HCT116 (cell line): ENCODE data around the gene HOXB13. TPM values are rescaled to one million over a fixed set of nuclear protein-coding genes. Genes with fewer than 3 reads are reported as not detected.

ENCODE experiments used
- ATAC-seq: fragments of 200-7000 bp; cut with Tn5 transposase; 2 replicates; pipeline ENCODE4 v1.9.1; 2020; ENCODE audit warnings: mild to moderate bottlenecking, moderate library complexity
- BruUV-seq: library from RNA; stranded (reverse); fragments of 400-500 nt; replicated peaks from 2 replicates; lab custom pipeline; 2021; lab: Mats Ljungman, UMichigan
- CTCF ChIA-PET: fragments of 300-600 bp; sonication (Branson Sonifier 250); formaldehyde crosslinking; loops from one replicate; lab custom pipeline; 2021; ENCODE audit warnings: antibody characterized with exemption; lab: Charles Lee
- POLR2A ChIA-PET: fragments of 300-600, 350-600 bp; sonication (Branson Sonifier 250); formaldehyde crosslinking; loops from one replicate; lab custom pipeline; 2021; ENCODE audit warnings: antibody characterized with exemption; lab: Charles Lee
- RAD21 ChIA-PET, 2 experiments: fragments of 300-600 bp; sonication (Branson Sonifier 250); formaldehyde crosslinking; loops; one replicate each; lab custom pipeline; 2023; ENCODE audit warnings: low total read pairs in 2 of 2; ENCODE audit not compliant: uncharacterized antibody in 2 of 2, unreplicated experiment in 2 of 2, low non-redundant PET in 1 of 2; lab: Charles Lee
- DNase-seq: peaks from one replicate; pipeline ENCODE4 v3.0.0-alpha.2; 2010; ENCODE audit warnings: low read depth, low spot score
- H2AFZ ChIP-seq: fragments of 200-600 bp; shearing (Covaris generic), sonication (generic); 2 replicates; pipeline ENCODE4 v1.6.1; 2017; ENCODE audit warnings: low read depth, mixed run types, mixed read lengths, antibody characterized with exemption, low read length; ENCODE audit not compliant: poor library complexity, severe bottlenecking
- H3K27ac ChIP-seq: 2 replicates; pipeline ENCODE4 v1.5.1; 2012; ENCODE audit warnings: low read depth, low read length
- H3K27me3 ChIP-seq: fragments of 200-600 bp; sonication (generic); 2 replicates; pipeline ENCODE4 v1.6.1; 2016; ENCODE audit warnings: mixed run types, low read length, mixed read lengths; ENCODE audit not compliant: insufficient read depth
- H3K36me3 ChIP-seq, 2 experiments: fragments of 200-500 bp in 1 of 2; fragments of 200-600 bp in 1 of 2; sonication (Bioruptor generic) in 1 of 2; sonication (generic) in 1 of 2; 2 replicates each; pipeline versions ENCODE4 v1.5.1 to v1.6.1; 2014 to 2016; ENCODE audit warnings: low read length in 2 of 2, inconsistent platforms in 1 of 2, mixed read lengths in 1 of 2, mixed run types in 1 of 2; ENCODE audit not compliant: insufficient read depth in 2 of 2, control insufficient read depth in 1 of 2
- H3K4me1 ChIP-seq, 2 experiments: fragments of 200-600 bp in 1 of 2; sonication (generic) in 1 of 2; 2 replicates each; pipeline versions ENCODE4 v1.5.1 to v1.6.1; 2012 to 2017; ENCODE audit warnings: low read length in 2 of 2, inconsistent platforms in 1 of 2, mild to moderate bottlenecking in 1 of 2, mixed read lengths in 1 of 2, mixed run types in 1 of 2, moderate library complexity in 1 of 2; ENCODE audit not compliant: insufficient read depth in 2 of 2, control insufficient read depth in 1 of 2
- H3K4me2 ChIP-seq: fragments of 200-600 bp; sonication (generic); 2 replicates; pipeline ENCODE4 v1.6.1; 2017; ENCODE audit warnings: mixed run types, low read length, mixed read lengths
- H3K4me3 ChIP-seq, 2 experiments: fragments of 200-600 bp in 1 of 2; sonication (generic) in 1 of 2; replicated peaks in 1 of 2; 2 replicates each; pipeline ENCODE4 v1.5.1; 2011 to 2016; ENCODE audit warnings: low read length in 2 of 2, control low read depth in 1 of 2, low read depth in 1 of 2, mild to moderate bottlenecking in 1 of 2, mixed read lengths in 1 of 2, mixed run types in 1 of 2
- H3K79me2 ChIP-seq: fragments of 200-600 bp; sonication (generic); 2 replicates; pipeline ENCODE4 v1.6.1; 2017; ENCODE audit warnings: mild to moderate bottlenecking, mixed run types, low read length, moderate library complexity, mixed read lengths; ENCODE audit not compliant: insufficient read depth
- H3K9ac ChIP-seq: fragments of 200-600 bp; sonication (generic); 2 replicates; pipeline ENCODE4 v1.6.1; 2016; ENCODE audit warnings: low read length, mixed read lengths
- H3K9me2 ChIP-seq: fragments of 200-600 bp; sonication (generic), shearing (Covaris generic); 2 replicates; pipeline ENCODE4 v1.6.1; 2017; ENCODE audit warnings: mixed run types, mild to moderate bottlenecking, moderate library complexity; ENCODE audit not compliant: insufficient read depth
- H3K9me3 ChIP-seq, 2 experiments: fragments of 200-500 bp in 1 of 2; fragments of 200-600 bp in 1 of 2; sonication (Bioruptor generic) in 1 of 2; sonication (generic) in 1 of 2; 2 replicates each; pipeline ENCODE4 v1.6.1; 2014 to 2017; ENCODE audit warnings: low read length in 2 of 2, mixed read lengths in 2 of 2, inconsistent platforms in 1 of 2, low read depth in 1 of 2, mild to moderate bottlenecking in 1 of 2, mixed run types in 1 of 2, moderate library complexity in 1 of 2; ENCODE audit not compliant: control insufficient read depth in 1 of 2, insufficient read depth in 1 of 2
- H4K20me1 ChIP-seq: fragments of 200-600 bp; sonication (generic), shearing (Covaris generic); 2 replicates; pipeline ENCODE4 v1.6.1; 2017; ENCODE audit warnings: mixed run types, mild to moderate bottlenecking, moderate library complexity; ENCODE audit not compliant: insufficient read depth
- ATF3 ChIP-seq: IDR thresholded peaks from 2 replicates; pipeline ENCODE4 v1.6.1; 2012
- CBX3 ChIP-seq: IDR thresholded peaks from 2 replicates; pipeline ENCODE4 v1.6.1; 2012; ENCODE audit warnings: low read depth
- CEBPB ChIP-seq: IDR thresholded peaks from 2 replicates; pipeline ENCODE4 v1.6.1; 2012; ENCODE audit warnings: low read depth
- EGR1 ChIP-seq: IDR thresholded peaks from 2 replicates; pipeline ENCODE4 v1.6.1; 2012; ENCODE audit warnings: low read depth
- JUND ChIP-seq: IDR thresholded peaks from 2 replicates; pipeline ENCODE4 v1.6.1; 2012
- RAD21 ChIP-seq: IDR thresholded peaks from 2 replicates; pipeline ENCODE4 v1.6.1; 2012; ENCODE audit warnings: low read depth, mild to moderate bottlenecking
- SIN3A ChIP-seq: IDR thresholded peaks from 2 replicates; pipeline ENCODE4 v1.6.1; 2012; ENCODE audit warnings: low read depth
- SP1 ChIP-seq: IDR thresholded peaks from 2 replicates; pipeline ENCODE4 v1.6.1; 2012; ENCODE audit warnings: low read depth
- TCF7L2 ChIP-seq: IDR thresholded peaks from 2 replicates; pipeline ENCODE4 v1.7.0; 2011; ENCODE audit warnings: borderline replicate concordance, inconsistent platforms; ENCODE audit not compliant: insufficient read depth, insufficient read length; ENCODE audit errors: extremely low read depth
- ZBTB33 ChIP-seq: IDR thresholded peaks from 2 replicates; pipeline ENCODE4 v1.6.1; 2011; ENCODE audit warnings: mild to moderate bottlenecking, low read length, moderate library complexity; ENCODE audit not compliant: insufficient replicate concordance; ENCODE audit errors: extremely low read depth
- ZFX ChIP-seq: fragments of 450-650 bp; IDR thresholded peaks from 2 replicates; pipeline ENCODE4 v1.6.1; 2017
- ZNF274 ChIP-seq: fragments of 200-500 bp; sonication (Bioruptor generic); IDR thresholded peaks from 2 replicates; pipeline ENCODE4 v1.6.1; 2014; ENCODE audit warnings: mild to moderate bottlenecking, low read depth, low read length, inconsistent platforms
- intact Hi-C: fragments of 100-400 bp; cut with micrococcal nuclease; formaldehyde crosslinking; loops from 2 replicates; pipeline ENCODE4 v1.10.0; 2022
- total RNA-seq: library from RNA; stranded (reverse); gene quantifications from one replicate; pipeline ENCODE4 v1.2.1, GENCODE V29; 2021; ENCODE audit not compliant: unreplicated experiment

HOXB13 gene
- total RNA-seq, 1 experiment from 2014 or later, result 7.8 TPM

- H3K36me3 ChIP-seq, result no peaks in the 10 kb centered on the region
- ChIA-PET CTCF (interaction anchor here (1.6 kb wide), 1 partner anchor 302 kb away, joined by 4 read pairs; no protein-coding TSS in a partner anchor), RAD21 (no interaction called here), POLR2A (no interaction called here)
- no peaks in the 10 kb centered on the region for H3K9me3 ChIP-seq
- H4K20me1 ChIP-seq, result no peaks in the 10 kb centered on the region
- H3K9ac ChIP-seq, result no peak overlapping the region
- H3K4me1 ChIP-seq, result peaks cover 5 to 18% of the 10 kb centered on the region in 2 experiments; a peak in 3 of 4 replicates
- no peak overlapping the region for H3K4me3 ChIP-seq
- DNase-seq (no peak), ATAC-seq (no peak)
- no peak overlapping the region for H3K4me2 ChIP-seq
- no peak overlapping the region for H2AFZ ChIP-seq
- H3K27me3 ChIP-seq, result peaks cover 14% of the 10 kb centered on the region; the same call in 1 of the 2 replicates
- no peaks in the 10 kb centered on the region for H3K9me2 ChIP-seq
- H3K79me2 ChIP-seq, result no peaks in the 10 kb centered on the region
- no TSS peak for BruUV-seq
- no peak for TF ChIP-seq SIN3A
- TF ChIP-seq JUND, result no peak
- TF ChIP-seq ZFX, result no peak
- no peak for TF ChIP-seq EGR1
- TF ChIP-seq ZNF274, result no peak
- no peak for TF ChIP-seq TCF7L2
- no peak for TF ChIP-seq RAD21
- no peak for TF ChIP-seq ZBTB33
- TF ChIP-seq SP1, result no peak
- no peak for TF ChIP-seq ATF3
- no peak for TF ChIP-seq CEBPB
- TF ChIP-seq CBX3, result no peak
- TF ChIP-seq, all 23 proteins: peak for 0
- H3K27ac ChIP-seq, result no peak overlapping the region
- intact Hi-C loops, result no loop called here
These were observed 1.6 kb upstream of the HOXB13 start for GRCh38 chr17:48730240-48730550.
